ENCODE results near the gene ZC3H4.

DNA sequence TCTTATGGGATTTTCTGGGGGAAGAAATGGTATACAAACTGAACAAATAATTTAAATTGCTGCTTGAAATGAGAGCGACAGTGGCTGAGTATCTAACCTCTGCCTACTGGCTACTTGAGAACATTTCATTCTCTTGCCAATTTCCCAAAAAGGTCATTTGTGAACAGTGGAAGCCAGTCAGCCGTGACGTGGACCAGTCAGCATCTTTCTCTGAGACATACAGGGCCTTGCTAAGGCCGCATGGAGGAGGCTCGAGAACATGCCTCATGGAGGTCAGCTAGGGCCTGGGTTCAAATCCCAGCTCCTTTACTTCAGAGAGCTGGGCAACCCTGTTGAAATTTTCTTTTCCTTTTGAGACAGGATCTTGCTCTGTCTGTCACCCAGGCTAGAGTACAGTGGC is 20.3 kb downstream of the ZC3H4 start:
- TF ChIP-seq, protein P1, sequence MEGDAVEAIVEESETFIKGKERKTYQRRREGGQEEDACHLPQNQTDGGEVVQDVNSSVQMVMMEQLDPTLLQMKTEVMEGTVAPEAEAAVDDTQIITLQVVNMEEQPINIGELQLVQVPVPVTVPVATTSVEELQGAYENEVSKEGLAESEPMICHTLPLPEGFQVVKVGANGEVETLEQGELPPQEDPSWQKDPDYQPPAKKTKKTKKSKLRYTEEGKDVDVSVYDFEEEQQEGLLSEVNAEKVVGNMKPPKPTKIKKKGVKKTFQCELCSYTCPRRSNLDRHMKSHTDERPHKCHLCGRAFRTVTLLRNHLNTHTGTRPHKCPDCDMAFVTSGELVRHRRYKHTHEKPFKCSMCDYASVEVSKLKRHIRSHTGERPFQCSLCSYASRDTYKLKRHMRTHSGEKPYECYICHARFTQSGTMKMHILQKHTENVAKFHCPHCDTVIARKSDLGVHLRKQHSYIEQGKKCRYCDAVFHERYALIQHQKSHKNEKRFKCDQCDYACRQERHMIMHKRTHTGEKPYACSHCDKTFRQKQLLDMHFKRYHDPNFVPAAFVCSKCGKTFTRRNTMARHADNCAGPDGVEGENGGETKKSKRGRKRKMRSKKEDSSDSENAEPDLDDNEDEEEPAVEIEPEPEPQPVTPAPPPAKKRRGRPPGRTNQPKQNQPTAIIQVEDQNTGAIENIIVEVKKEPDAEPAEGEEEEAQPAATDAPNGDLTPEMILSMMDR (IDR thresholded peaks at IDR 0.05; ENCODE audit: control extremely low read depth in 1 of 3, insufficient read depth in 1 of 3, low read depth in 1 of 3, low read length in 3 of 3): no peak
- TF ChIP-seq ASH2L (IDR thresholded peaks at IDR 0.05; ENCODE audit: low read length): no peak
- TF ChIP-seq, protein P2, sequence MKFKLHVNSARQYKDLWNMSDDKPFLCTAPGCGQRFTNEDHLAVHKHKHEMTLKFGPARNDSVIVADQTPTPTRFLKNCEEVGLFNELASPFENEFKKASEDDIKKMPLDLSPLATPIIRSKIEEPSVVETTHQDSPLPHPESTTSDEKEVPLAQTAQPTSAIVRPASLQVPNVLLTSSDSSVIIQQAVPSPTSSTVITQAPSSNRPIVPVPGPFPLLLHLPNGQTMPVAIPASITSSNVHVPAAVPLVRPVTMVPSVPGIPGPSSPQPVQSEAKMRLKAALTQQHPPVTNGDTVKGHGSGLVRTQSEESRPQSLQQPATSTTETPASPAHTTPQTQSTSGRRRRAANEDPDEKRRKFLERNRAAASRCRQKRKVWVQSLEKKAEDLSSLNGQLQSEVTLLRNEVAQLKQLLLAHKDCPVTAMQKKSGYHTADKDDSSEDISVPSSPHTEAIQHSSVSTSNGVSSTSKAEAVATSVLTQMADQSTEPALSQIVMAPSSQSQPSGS (IDR thresholded peaks at IDR 0.05; ENCODE audit: low read length): no peak
- no peak for TF ChIP-seq GABPA (IDR thresholded peaks at IDR 0.05; ENCODE audit: borderline replicate concordance, insufficient read depth, low read length)
- TF ChIP-seq EZH2 (IDR thresholded peaks at IDR 0.05; ENCODE audit: low read depth, low read length, severe bottlenecking): no peak
- TF ChIP-seq HDAC2 (IDR thresholded peaks at IDR 0.05; ENCODE audit: borderline replicate concordance in 1 of 2, low read depth in 2 of 2, low read length in 2 of 2): no peak
- TF ChIP-seq KDM4A (IDR thresholded peaks at IDR 0.05; ENCODE audit: low read depth, low read length, severe bottlenecking): no peak
- TF ChIP-seq SIX5 (IDR thresholded peaks at IDR 0.05; ENCODE audit: low read depth, low read length): no peak
- TF ChIP-seq POLR2A (IDR thresholded peaks at IDR 0.05; ENCODE audit: control extremely low read depth in 1 of 2, low read depth in 2 of 2, low read length in 2 of 2): no peak
- no peak for TF ChIP-seq SIN3A (conservative IDR thresholded peaks at IDR 0.05 in 1 of 2, IDR thresholded peaks at IDR 0.05 in 1 of 2; ENCODE audit: low read depth in 1 of 2, low read length in 2 of 2)
- no peak for TF ChIP-seq POLR2AphosphoS5 (IDR thresholded peaks at IDR 0.05; ENCODE audit: low read depth, low read length)
- TF ChIP-seq EGR1 (IDR thresholded peaks at IDR 0.05; ENCODE audit: borderline replicate concordance, low read depth, low read length): no peak
